HG03135 (cell line): ENCODE data around the gene SORCS2.

Experiments
- ATAC-seq: cut with Tn5 transposase; IDR thresholded peaks from one replicate; pipeline ENCODE4 v1.9.1; 2021; ENCODE audit warnings: mild to moderate bottlenecking, moderate library complexity; ENCODE audit not compliant: unreplicated experiment

Gene SORCS2

DNA sequence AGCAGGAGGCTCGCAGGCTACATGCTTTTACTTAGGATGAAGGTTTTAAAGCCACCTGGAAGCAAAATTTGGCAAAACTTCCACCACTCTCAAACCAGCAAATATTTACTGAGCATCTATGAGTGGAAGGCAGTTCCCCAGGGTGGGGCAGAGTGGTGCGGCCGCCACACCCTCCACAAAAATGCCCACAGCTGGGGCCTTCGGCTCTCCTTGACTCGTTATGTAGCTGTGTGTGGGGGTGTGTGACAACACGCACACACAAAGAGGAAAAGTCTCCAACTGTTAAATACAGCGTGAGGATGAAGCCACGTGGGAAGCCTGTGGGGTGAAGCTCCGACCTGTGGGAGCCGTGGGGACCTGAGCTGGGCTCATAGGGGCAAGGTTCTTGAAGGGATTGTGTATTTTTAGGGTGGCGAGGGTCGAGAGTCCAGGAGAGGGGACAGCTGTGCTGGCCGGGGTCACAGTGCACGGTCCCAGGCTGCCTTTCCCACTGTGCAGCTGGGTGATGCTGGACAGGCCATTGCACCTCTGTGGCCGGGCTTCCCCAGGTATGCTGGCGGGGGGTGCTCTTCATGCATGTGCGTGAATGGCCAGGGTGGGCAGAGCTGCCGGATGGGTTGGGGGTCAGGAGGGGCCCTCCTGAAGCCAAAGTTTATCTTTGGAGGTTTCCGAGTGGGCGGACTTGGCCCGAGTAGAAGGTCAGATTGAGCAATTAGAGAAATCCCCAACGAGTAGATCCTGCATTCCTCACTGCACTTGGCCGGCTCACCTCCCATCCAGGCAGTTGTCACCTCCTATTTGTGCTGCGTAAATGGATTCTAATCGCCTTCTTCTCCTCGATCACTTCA, 25.4 kb downstream of the SORCS2 start:
- ATAC-seq = no peak

DNA sequence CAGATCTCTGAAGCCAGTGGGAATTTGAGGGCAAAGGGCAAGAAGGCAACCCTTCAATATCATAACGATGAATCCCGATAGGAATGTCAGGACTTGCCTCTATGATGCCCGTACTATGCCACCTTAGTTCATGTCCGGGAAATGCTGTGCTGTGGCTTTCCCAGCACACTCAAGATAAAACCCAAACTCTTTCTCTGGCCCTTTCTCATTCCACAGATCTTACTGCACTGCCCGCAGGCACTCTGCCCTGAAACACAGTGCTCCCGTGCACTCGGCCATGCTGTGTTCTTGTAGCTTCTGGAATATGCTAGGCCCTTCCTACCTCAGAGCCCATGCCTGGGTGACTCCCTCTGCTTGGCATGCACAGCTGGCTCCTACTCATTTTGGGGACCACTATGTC, 26.3 kb downstream of the SORCS2 start:
- no peak for ATAC-seq

DNA sequence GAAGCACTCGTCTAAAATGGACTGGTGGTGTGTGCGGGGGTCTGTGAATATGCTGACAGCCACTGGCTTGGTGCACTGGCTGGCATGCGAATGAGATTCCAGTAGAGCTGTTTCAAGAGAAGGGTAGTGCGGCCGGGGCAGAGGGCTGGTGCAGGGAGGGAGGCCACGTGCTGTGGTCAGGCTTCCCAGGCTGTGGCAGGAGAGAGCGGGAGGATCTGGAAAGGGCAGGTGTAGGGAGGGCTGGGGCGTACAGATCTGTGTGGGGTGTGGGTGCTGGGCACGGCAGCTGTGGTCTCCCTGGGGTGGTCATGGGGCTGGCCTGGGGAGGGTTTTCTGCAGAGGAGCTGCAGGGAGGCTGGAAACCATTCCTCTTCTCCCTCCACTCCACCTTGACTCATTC, 30.2 kb downstream of the SORCS2 start:
- ATAC-seq = no peak

DNA sequence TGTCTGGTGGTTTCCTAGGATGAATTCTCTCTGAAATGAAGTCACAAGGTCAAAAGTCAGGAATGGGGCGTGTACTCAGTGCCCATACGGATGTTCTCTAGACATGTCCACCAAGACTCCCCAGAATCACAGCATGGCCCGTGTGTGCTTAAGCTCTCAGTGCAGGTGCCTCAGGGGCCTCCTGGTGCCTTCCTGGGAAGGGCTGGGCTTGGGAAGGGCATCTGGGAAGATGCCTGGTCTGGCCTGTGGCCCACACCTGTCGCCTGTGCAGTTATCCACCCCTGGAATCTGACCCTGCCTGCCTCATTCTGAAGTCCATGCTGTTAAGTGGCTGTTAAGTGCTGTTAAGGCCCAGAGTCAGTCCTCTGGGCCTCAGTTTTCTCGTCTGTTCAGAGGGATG, 31.2 kb downstream of the SORCS2 start:
- ATAC-seq = no peak

DNA sequence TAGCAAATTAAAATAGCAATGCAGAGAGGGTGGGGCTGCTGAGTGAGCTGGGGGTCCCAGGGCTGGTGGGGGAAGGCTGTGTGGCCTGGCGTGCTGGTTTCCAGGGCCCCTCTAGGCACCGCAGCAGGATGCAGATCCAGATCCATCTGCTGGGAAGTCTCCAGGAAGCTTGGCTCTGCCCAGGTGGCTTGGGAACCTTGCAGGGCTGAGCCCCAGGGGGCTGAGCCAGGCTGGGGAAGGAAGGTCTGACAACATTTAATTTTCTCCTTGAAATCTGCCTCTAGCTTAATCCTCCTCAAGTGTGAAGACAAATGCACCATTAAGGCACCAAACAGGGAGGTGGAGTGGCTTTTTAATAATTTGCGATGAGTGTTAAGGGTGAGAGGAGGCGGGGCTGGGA, 31.7 kb downstream of the SORCS2 start:
- ATAC-seq = no peak

DNA sequence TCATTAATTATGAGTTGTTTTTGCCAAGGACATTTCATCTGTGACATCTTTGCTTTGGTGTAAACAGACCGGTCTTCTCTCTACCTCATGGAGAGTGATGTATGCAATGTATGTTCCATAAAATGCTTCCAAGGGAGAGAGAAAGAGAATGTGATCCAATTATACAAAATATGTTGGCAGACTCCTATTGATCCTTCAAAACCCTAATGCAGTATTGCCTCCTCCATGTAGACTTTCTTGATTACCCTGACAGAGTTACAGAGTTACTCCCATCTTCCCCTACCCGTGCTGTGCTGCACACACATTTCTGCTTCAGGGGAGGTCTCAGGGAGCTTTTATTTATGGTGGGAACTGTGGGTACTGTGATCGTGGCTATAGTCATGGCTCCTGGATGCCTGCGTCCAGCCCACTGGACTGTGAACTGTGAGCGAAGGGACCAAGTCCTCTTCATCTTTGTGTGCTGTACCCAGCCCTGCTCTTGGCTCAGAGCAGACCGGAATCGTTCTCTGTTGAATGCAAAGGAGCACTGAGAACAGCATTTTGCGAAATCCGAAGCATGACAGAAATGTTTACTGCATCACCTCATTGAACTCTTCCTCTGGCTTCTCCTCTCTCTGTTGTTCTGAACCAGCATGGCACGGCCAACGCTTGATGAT, 32.7 kb downstream of the SORCS2 start:
- no peak for ATAC-seq

DNA sequence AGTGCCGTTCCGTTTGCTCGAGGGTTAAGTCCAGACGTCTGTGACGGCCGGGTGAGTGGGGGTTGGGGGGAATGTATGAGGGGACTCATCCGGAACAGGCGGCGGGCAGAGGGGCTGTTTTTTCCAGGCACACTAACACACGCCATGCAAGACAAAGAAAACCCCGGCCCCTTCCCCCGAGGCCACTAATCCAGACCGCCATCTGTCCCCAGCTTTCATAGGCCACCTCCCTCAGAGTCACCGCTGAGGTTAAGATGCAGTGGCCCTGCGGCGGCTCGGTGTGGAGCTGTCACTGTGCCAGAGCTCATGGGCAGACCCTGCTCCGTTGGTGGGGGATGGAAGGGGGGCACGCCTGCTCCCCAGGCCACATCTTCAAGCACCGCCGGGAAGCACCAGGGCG, 34.1 kb downstream of the SORCS2 start:
- ATAC-seq = no peak

DNA sequence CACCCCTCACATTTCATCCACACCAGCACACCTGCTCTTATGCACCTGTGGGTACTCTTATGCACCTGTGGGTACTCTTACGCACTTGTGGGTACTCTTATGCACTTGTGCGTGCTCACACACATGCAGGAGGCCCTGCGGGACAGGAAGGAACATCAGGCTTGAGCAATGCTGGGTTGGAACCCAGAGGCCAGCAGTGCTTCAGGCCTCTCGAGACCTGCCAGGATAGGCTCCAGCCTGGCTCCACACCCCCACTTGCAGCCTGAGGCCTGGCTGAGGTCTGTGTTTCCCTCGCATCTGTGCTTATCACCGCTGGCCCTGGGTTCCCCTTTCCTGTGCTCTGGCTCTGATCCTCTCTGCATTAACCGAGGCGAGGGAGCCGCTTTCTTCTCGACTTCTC, 34.7 kb downstream of the SORCS2 start:
- no peak for ATAC-seq

DNA sequence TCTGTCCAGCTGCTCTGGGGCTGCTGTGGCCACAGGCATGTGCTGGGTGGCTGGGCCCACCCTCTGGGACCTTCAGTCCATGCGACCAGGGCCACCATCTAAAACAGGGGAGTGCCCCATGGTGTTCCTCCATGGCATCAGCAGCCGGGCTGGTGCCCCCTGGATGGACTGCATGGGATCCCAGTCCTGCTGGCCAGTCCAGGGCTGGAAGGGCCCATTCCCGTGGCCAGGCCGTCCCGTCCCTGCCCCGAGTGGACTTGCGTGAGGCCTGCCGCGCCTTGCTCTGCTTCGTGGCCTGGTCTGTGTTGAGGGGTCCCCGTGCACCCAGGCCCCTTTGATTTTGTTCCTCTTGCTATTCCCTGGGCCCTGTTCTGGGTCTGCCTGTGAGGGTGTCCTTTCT, 36.4 kb downstream of the SORCS2 start:
- no peak for ATAC-seq

DNA sequence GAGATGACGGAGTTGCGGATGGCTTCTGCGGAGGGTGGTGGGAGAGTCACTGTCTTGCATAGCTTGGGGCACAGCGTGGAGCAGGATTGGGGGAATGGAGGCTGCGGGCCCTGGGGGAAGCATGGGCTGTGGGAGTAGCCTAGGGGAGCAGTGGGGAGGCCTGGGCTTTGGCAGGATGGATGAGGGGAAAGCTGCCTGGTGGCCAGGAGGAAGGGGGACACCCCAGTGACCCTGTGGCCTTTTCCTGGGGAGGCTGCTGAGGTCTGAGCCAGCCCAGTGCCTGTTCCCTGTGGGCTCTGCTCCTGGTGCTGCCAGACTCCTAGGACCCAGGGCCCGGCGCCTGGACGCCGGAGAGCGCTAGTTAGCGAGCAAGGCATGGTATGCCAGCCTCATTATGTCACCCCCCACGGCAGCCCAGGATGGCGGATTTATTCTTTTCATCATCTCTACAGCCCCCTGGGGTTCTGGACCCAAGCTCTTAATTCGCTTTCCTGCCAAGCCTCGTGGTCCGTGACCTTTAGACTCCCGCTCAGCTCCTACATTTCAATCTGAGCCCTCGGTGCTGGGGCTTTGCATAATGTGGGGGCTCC, 39.8 kb downstream of the SORCS2 start:
- ATAC-seq = no peak

DNA sequence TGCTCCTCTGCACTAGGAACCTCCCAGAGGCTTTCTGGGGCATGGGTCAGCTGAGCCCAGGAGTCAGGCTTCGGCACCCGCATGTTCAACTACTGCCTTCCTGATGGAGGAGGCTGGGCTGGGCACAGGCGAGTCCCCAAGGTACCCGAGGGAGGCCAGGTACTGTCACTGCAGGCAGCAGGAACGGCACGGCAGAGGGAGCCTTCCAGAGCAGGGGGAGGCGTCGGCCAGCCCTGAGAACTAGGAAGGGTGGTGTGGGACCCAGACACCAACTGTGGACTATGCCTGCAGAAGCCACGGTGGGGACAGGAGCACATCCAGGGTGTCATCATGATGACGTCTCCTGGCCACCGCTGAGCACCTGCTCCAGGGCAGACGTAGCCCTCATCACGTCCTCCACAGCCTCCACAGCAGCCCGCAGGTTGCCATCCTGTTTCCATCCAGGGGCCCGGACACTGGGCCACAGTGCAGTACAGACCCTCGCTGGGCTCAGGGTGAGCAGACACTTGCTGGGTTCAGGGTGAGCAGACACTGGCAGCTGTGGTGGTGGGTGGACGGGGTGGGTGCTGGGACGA, 40.8 kb downstream of the SORCS2 start:
- no peak for ATAC-seq

DNA sequence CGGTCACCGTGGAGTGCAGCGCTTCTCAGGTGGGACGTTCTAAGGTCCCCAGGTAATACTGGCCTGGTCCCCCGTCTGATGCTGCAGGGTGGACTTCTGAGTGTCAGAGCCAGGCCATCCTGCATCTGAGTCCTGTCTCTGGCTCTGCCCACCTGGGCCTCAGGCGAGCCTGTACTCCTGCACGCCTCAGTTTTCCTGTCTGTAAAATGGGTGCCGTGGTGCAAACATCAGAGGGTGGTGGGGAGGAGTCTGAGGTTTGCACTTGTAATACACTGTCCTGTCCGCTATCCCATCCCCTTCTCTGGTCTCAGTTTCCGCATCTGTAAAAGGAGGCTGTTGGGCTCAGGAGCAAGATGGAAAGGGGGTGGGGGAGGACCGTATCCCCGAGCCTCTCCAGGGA, 41.3 kb downstream of the SORCS2 start:
- no peak for ATAC-seq

DNA sequence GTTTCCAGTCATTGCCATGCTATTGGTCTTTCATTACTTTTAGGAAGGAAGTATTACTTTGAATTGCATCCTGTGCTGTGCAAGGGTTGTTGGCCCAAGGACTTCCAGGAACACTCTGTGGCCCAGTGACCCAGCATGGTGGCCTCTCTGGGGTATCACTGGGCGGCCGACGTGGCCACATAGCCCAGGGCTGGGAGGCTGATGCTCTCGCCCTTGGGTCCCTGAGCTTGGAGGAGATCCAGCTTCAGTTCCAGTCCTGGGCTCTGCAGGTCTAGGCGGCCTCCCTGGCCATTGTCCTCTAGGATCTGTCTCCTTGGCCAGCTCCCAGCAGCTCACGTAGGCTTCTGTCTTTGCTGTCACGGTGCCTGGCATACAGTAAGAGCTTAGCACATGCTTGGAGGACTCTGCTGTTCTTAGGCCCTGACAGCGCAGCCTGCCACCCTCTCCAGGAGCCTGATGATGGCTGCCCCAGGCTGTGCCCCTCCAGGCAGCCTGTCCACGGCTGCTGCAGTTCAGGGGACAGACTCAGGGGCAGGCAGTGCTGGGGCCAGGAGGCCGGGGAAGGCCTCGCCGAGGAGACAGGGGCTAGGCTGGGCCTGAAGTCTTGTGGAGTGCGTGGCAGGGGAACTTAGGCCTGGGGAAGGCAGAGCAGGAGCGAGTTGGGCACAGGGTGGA, 42.2 kb downstream of the SORCS2 start:
- ATAC-seq = no peak

DNA sequence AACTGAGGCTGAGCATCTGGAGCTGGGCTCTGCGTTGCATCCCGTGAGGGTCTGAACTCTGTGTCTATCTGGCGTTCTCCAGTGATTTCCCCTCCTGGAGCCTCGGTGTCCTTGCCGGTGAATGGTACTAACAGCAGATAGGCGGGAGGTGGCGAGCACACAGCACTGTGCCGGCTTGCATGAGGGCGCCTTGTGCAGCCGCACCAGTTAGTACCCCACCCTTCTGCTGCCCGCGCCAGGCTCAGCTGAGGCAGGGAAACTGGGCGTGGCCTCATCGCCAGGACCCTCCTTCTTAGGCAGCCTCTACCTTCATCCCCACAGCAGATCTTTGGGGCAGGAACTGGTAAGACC, 42.7 kb downstream of the SORCS2 start:
- ATAC-seq = no peak

DNA sequence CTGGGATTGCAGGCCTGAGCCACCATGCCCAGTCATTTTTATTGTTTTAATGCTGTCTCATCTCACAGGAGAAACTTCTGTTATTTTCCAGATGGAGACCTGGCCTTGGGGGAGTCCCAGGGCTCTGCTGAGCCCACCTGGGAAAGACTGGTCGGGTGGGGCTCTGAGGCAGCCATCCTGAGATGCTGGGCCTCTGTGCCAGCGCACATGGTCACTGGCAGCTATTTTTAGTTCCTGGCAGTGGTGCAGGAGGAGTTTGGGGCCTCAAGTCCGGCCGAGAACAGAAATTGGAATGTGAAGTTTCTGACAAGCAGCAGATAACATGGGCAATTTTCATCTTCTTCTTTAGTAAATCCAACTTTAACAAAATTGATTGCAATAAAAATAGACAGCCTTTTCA, 44.5 kb downstream of the SORCS2 start:
- no peak for ATAC-seq

DNA sequence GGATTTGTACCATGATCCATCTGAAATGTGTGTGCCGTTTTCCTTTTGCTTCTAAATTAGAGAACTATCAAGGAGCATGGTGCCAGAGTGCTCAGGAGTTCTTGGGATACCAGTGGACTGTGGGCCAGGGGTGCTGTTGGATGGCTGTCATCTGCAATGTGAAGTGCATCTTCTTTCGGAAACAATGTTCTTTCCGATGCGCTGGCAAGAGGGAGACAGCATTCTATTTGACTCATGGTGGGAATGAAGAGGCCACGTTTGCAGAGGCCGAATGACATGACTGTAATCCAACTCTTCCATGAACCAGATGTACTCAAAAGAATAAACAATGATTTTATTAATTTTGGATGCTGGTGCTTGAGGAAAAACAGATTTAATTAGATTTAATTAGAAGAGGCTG, 45.5 kb downstream of the SORCS2 start:
- no peak for ATAC-seq

DNA sequence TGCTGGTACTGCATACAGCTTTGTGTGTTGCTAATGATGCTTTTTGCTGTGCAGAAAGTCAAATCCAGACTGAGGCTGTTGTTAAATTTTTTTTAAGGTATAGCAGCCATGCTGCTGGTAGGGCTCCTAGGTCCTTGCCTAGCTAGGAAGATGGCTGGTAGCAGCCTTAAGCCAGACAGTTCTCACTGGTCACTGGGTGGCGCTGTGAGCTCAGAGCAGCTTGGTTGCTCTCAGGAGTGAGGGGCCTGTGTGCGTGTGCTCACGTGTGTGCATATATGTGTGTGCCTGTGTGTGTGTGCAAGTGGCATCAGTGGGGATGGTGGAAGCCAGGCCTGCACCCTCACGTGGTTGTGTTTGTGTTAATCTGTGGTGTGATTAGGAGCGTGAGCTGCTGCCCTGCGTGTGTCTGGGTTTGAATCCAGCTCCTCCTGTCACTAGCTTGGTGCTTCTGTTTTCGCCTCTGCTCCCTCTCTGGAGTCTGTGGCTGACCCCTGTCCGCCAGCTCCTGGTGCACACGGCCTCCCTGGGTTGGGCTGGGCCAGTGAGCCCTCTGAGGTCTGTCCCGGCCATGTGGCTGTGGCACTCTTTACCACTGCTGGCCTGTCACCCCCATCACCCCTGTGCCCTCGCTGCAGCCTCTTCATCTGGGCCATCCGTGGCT, 46.1 kb downstream of the SORCS2 start:
- no peak for ATAC-seq

DNA sequence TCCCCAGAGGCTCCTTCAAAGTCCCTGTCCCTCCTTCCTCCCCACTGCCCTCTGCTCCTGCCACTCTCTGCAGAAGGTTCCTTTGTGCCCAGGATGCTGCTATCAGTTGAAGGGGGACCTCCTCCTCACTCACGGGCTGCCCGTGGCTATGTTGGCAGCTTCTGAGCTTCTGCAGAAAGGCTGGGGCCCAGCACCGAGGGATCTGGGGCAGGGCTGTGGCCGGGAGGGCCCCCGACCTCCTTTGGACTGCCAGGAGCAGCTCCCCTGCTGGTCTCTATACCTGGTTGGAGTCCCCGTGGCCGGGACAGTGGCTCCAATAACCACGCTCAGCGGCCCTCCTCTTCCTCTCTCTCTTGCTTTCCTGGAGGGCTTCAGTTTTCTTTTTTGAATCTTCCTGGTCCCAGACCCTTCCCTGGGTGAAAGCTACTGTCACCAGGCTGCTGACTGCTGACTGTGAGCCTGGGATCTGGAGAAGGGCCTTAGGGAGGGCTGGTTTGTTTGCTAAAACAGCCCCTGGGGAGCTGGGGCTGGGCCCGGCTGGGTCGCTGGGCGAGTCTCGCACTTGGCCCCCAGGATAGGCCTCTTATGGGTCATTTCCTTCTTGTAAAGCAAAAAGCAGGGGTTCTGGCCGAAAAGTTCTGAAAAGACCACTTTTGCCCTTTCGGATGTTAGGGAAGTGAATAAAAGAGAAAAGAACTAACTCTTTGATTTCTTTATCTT, 46.9 kb downstream of the SORCS2 start:
- ATAC-seq = no peak

DNA sequence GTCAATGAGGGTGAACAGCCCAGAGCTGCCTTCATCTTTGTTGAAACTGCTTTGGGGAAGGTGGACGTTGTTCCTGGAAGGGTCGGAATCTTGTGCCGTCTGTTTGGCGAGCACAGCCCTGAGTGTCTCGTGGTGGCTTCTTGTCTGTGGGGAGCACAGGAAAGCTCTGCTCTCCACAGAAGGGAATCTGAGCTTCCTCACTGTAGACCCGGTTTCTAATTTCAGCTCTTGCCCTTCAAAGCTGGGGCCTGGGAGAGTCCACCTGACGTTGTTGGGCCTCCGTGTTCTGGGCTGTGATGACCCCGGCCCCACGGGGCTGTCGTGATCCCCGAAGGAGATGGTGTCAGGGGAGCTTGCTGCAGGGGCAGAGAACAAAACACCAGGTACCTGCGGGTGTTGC, 47.5 kb downstream of the SORCS2 start:
- ATAC-seq = no peak

DNA sequence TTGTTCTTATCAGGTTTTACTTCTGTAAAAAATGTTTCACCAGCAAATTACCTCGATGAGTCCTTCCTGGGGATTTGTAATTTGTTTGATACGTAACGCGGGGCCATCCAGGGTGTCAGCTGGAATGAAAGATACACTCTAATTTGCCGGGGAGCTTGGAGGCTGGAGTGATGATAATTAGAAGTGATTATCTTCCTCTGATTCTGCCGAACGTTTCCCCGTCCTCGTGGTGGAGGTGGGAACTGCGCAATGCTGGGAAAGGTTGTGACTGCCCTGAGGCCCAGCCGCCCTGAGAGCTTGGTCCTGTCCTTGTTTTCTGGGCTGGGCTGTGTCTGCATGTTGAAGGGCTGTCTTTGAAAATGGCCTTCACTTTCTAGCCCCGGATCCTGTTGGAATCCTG, 48.0 kb downstream of the SORCS2 start:
- ATAC-seq = no peak
